HEK293 (cell line): ENCODE data around the gene PRR35.

Source experiments
- BCL11B ChIP-seq: fragments of 450-650 bp; formaldehyde crosslinking; IDR thresholded peaks from 2 replicates; pipeline ENCODE4 v1.5.1; 2016; ENCODE audit warnings: low read depth, missing biosample characterization, missing genetic modification characterization
- CTCF ChIP-seq: fragments of 450-650 bp; formaldehyde crosslinking; IDR thresholded peaks from 2 replicates; pipeline ENCODE4 v1.5.1; 2016; ENCODE audit warnings: missing biosample characterization, missing genetic modification characterization
- EGR2 ChIP-seq: fragments of 450-650 bp; formaldehyde crosslinking; IDR thresholded peaks from 2 replicates; pipeline ENCODE4 v1.5.1; 2016; ENCODE audit warnings: low read depth, missing biosample characterization, missing genetic modification characterization
- GLIS1 ChIP-seq: fragments of 450-650 bp; formaldehyde crosslinking; IDR thresholded peaks from 2 replicates; pipeline ENCODE4 v1.5.1; 2016; ENCODE audit warnings: missing biosample characterization, missing genetic modification characterization
- PRDM10 ChIP-seq: fragments of 450-650 bp; formaldehyde crosslinking; IDR thresholded peaks from 2 replicates; pipeline ENCODE4 v1.5.1; 2016; ENCODE audit warnings: missing biosample characterization, missing genetic modification characterization
- SP7 ChIP-seq: fragments of 450-650 bp; formaldehyde crosslinking; IDR thresholded peaks from 2 replicates; pipeline ENCODE4 v1.5.1; 2016; ENCODE audit warnings: missing biosample characterization, missing genetic modification characterization
- ZBTB10 ChIP-seq: fragments of 450-650 bp; formaldehyde crosslinking; IDR thresholded peaks from 2 replicates; pipeline ENCODE4 v1.5.1; 2016; ENCODE audit warnings: missing biosample characterization, missing genetic modification characterization
- ZBTB44 ChIP-seq: fragments of 450-650 bp; IDR thresholded peaks from 2 replicates; pipeline ENCODE4 v1.5.1; 2018; ENCODE audit warnings: missing biosample characterization, mild to moderate bottlenecking, missing genetic modification characterization
- ZBTB7A ChIP-seq: fragments of 450-650 bp; formaldehyde crosslinking; IDR thresholded peaks from 2 replicates; pipeline ENCODE4 v1.5.1; 2016; ENCODE audit warnings: low read depth, missing biosample characterization, missing genetic modification characterization
- ZFP69B ChIP-seq: fragments of 450-650 bp; formaldehyde crosslinking; IDR thresholded peaks from 2 replicates; pipeline ENCODE4 v1.5.1; 2016; ENCODE audit warnings: missing biosample characterization, missing genetic modification characterization
- ZNF16 ChIP-seq: fragments of 450-650 bp; formaldehyde crosslinking; IDR thresholded peaks from 2 replicates; pipeline ENCODE4 v1.5.1; 2016; ENCODE audit warnings: low read depth, missing biosample characterization, missing genetic modification characterization
- ZNF350 ChIP-seq: fragments of 450-650 bp; formaldehyde crosslinking; IDR thresholded peaks from 2 replicates; pipeline ENCODE4 v1.5.0; 2017; ENCODE audit warnings: missing biosample characterization, mild to moderate bottlenecking, missing genetic modification characterization
- ZNF560 ChIP-seq: fragments of 450-650 bp; formaldehyde crosslinking; IDR thresholded peaks from 2 replicates; pipeline ENCODE4 v1.5.1; 2017; ENCODE audit warnings: missing biosample characterization, missing genetic modification characterization, borderline replicate concordance
- ZNF658 ChIP-seq: fragments of 450-650 bp; formaldehyde crosslinking; IDR thresholded peaks from 2 replicates; pipeline ENCODE4; 2016; ENCODE audit warnings: missing biosample characterization, missing genetic modification characterization
- ZNF670 ChIP-seq: fragments of 450-650 bp; formaldehyde crosslinking; IDR thresholded peaks from 2 replicates; pipeline ENCODE4 v1.5.1; 2016; ENCODE audit warnings: missing biosample characterization, missing genetic modification characterization, low read depth
- ZNF692 ChIP-seq: fragments of 450-650 bp; formaldehyde crosslinking; IDR thresholded peaks from 2 replicates; pipeline ENCODE4 v1.5.1; 2016; ENCODE audit warnings: missing biosample characterization, missing genetic modification characterization
- ZNF76 ChIP-seq: fragments of 450-650 bp; formaldehyde crosslinking; IDR thresholded peaks from 2 replicates; pipeline ENCODE4; 2016; ENCODE audit warnings: low read depth, missing biosample characterization, missing genetic modification characterization, borderline replicate concordance
- ZNF792 ChIP-seq: fragments of 450-650 bp; formaldehyde crosslinking; IDR thresholded peaks from 2 replicates; pipeline ENCODE4 v1.5.1; 2016; ENCODE audit warnings: missing biosample characterization, missing genetic modification characterization
- ZSCAN4 ChIP-seq: fragments of 450-650 bp; formaldehyde crosslinking; IDR thresholded peaks from 2 replicates; pipeline ENCODE4 v1.5.1; 2017; ENCODE audit warnings: missing biosample characterization, missing genetic modification characterization
- TF ChIP-seq, protein P1 (sequence below): fragments of 450-650 bp; formaldehyde crosslinking; IDR thresholded peaks from 2 replicates; pipeline ENCODE4 v1.5.1; 2016; ENCODE audit warnings: missing biosample characterization, missing genetic modification characterization, low read depth

The PRR35 gene

GRCh38 chr16:582218-582613 is 22.0 kb downstream of the PRR35 start (continued):
- no peak for TF ChIP-seq ZBTB10 (tag by site-specific recombination)
- 0 out of 2 replicates have a peak, but pooled peaks have one; percentile 48 for TF ChIP-seq ZBTB7A (tag by site-specific recombination)
- TF ChIP-seq SP7 (tag by site-specific recombination), result no peak
- TF ChIP-seq ZNF16, result no peak
- TF ChIP-seq ZNF560 (tag by site-specific recombination), result no peak
- TF ChIP-seq ZBTB44, result no peak
- TF ChIP-seq ZNF670 (tag by site-specific recombination), result no peak
- no peak for TF ChIP-seq CTCF (tag by site-specific recombination)
- TF ChIP-seq ZNF692 (tag by site-specific recombination), result 0 out of 2 replicates have a peak, but pooled peaks have one; percentile 23
- TF ChIP-seq, protein P1, sequence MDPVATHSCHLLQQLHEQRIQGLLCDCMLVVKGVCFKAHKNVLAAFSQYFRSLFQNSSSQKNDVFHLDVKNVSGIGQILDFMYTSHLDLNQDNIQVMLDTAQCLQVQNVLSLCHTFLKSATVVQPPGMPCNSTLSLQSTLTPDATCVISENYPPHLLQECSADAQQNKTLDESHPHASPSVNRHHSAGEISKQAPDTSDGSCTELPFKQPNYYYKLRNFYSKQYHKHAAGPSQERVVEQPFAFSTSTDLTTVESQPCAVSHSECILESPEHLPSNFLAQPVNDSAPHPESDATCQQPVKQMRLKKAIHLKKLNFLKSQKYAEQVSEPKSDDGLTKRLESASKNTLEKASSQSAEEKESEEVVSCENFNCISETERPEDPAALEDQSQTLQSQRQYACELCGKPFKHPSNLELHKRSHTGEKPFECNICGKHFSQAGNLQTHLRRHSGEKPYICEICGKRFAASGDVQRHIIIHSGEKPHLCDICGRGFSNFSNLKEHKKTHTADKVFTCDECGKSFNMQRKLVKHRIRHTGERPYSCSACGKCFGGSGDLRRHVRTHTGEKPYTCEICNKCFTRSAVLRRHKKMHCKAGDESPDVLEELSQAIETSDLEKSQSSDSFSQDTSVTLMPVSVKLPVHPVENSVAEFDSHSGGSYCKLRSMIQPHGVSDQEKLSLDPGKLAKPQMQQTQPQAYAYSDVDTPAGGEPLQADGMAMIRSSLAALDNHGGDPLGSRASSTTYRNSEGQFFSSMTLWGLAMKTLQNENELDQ (tag by site-specific recombination), result no peak
- TF ChIP-seq BCL11B (tag by site-specific recombination), result no peak
- no peak for TF ChIP-seq ZNF350 (tag by site-specific recombination)
- no peak for TF ChIP-seq ZNF658 (tag by site-specific recombination)
- TF ChIP-seq GLIS1, result no peak
- no peak for TF ChIP-seq ZNF792 (tag by site-specific recombination)
- no peak for TF ChIP-seq ZSCAN4 (tag by site-specific recombination)
- no peak for TF ChIP-seq ZFP69B (tag by site-specific recombination)
- TF ChIP-seq ZNF76 (tag by site-specific recombination), result no peak
- peak; percentile 44; the same call in 1 of the 2 replicates for TF ChIP-seq PRDM10 (tag by site-specific recombination)
- no peak for TF ChIP-seq EGR2 (tag by site-specific recombination)
- TF ChIP-seq, all 188 proteins: peak for 5
